ENCODE data around the gene GRM7.

GRM7 gene

DNA sequence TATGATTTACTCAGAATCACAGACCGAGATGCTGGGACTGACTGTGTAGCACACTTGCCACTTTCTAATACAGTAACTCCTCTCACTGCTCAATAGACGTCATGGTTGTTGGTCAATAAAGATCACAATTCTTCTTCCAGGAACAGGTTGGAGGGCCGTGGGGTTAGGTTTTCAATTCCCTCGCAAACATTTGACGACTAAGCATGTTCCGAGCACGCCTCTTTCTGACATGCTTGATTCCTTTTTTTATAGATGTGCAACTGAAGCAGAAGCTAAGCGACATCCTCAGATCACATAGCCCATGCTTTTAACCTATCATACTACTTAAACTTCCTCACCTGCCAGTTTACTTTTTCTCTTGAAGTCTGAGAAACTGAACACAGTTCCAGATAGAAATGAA lies 61.0 kb downstream of the GRM7 start:
- no peak overlapping the region for H3K4me3 ChIP-seq (ENCODE audit: low read depth, low read length)
- no peaks in the 10 kb centered on the region for H3K36me3 ChIP-seq (ENCODE audit: control insufficient read depth in 2 of 2, insufficient read depth in 1 of 2, low read length in 2 of 2)
- ChIA-PET CTCF (no interaction called here), POLR2A (no interaction called here)
- no peaks in the 10 kb centered on the region for H3K9me3 ChIP-seq (ENCODE audit: control insufficient read depth, insufficient read depth, low read depth, low read length)
- no peaks in the 10 kb centered on the region for H3K4me1 ChIP-seq (ENCODE audit: control insufficient read depth, insufficient read depth, low read length)
- H3K27ac ChIP-seq (ENCODE audit: extremely low read depth, low read depth, low read length) = no peak overlapping the region
- no peak for TF ChIP-seq PRDM10 (tag by site-specific recombination; IDR thresholded peaks at IDR 0.05)
- TF ChIP-seq ZNF585B (tag by site-specific recombination; IDR thresholded peaks at IDR 0.05) = no peak
- TF ChIP-seq GLI2 (tag by site-specific recombination; IDR thresholded peaks at IDR 0.05; ENCODE audit: borderline replicate concordance, low read depth) = no peak
- no peak for TF ChIP-seq SETDB1 (IDR thresholded peaks at IDR 0.05; ENCODE audit: insufficient read length, low read length)
- TF ChIP-seq ZNF324 (tag by site-specific recombination; IDR thresholded peaks at IDR 0.05) = no peak
- no peak for TF ChIP-seq BCL11B (tag by site-specific recombination; IDR thresholded peaks at IDR 0.05; ENCODE audit: low read depth)
- no peak for TF ChIP-seq ZBTB7A (tag by site-specific recombination; IDR thresholded peaks at IDR 0.05; ENCODE audit: low read depth)
- TF ChIP-seq ZNF184 (tag by site-specific recombination; IDR thresholded peaks at IDR 0.05) = no peak
- no peak for TF ChIP-seq ZNF433 (tag by site-specific recombination; IDR thresholded peaks at IDR 0.05; ENCODE audit: low read depth)
- TF ChIP-seq ZBTB8A (tag by site-specific recombination; IDR thresholded peaks at IDR 0.05) = no peak
- TF ChIP-seq, protein P1, sequence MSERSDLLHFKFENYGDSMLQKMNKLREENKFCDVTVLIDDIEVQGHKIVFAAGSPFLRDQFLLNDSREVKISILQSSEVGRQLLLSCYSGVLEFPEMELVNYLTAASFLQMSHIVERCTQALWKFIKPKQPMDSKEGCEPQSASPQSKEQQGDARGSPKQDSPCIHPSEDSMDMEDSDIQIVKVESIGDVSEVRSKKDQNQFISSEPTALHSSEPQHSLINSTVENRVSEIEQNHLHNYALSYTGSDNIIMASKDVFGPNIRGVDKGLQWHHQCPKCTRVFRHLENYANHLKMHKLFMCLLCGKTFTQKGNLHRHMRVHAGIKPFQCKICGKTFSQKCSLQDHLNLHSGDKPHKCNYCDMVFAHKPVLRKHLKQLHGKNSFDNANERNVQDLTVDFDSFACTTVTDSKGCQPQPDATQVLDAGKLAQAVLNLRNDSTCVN (tag by site-specific recombination; optimal IDR thresholded peaks at IDR 0.05) = no peak
- TF ChIP-seq ZNF48 (tag by site-specific recombination; IDR thresholded peaks at IDR 0.05) = no peak
- TF ChIP-seq, protein P2, sequence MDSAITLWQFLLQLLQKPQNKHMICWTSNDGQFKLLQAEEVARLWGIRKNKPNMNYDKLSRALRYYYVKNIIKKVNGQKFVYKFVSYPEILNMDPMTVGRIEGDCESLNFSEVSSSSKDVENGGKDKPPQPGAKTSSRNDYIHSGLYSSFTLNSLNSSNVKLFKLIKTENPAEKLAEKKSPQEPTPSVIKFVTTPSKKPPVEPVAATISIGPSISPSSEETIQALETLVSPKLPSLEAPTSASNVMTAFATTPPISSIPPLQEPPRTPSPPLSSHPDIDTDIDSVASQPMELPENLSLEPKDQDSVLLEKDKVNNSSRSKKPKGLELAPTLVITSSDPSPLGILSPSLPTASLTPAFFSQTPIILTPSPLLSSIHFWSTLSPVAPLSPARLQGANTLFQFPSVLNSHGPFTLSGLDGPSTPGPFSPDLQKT (IDR thresholded peaks at IDR 0.05; ENCODE audit: borderline replicate concordance, low read depth, low read length) = no peak
- TF ChIP-seq ZFP69B (tag by site-specific recombination; IDR thresholded peaks at IDR 0.05) = no peak
- no peak for TF ChIP-seq ZNF391 (tag by site-specific recombination; IDR thresholded peaks at IDR 0.05; ENCODE audit: borderline replicate concordance, low read depth)

GRCh38 chr3:6928064-6928463 lies 67.1 kb downstream of the GRM7 start:
- Histone ChIP-seq H3K36me3 (ENCODE audit: control insufficient read depth in 2 of 2, insufficient read depth in 1 of 2, low read length in 2 of 2) (no peaks in the 10 kb centered on the region), H3K27ac (ENCODE audit: extremely low read depth, low read depth, low read length) (no peak overlapping the region), H3K9me3 (ENCODE audit: control insufficient read depth, insufficient read depth, low read depth, low read length) (no peaks in the 10 kb centered on the region), H3K4me3 (ENCODE audit: low read depth, low read length) (no peak overlapping the region), H3K4me1 (ENCODE audit: control insufficient read depth, insufficient read depth, low read length) (no peaks in the 10 kb centered on the region)
- ChIA-PET POLR2A (no interaction called here), CTCF (no interaction called here)
- no peak for TF ChIP-seq YY2 (tag by site-specific recombination; IDR thresholded peaks at IDR 0.05)
- TF ChIP-seq ZFP37 (tag by site-specific recombination; IDR thresholded peaks at IDR 0.05) = no peak
- TF ChIP-seq GLIS2 (tag by site-specific recombination; IDR thresholded peaks at IDR 0.05) = no peak
- TF ChIP-seq, protein P3, sequence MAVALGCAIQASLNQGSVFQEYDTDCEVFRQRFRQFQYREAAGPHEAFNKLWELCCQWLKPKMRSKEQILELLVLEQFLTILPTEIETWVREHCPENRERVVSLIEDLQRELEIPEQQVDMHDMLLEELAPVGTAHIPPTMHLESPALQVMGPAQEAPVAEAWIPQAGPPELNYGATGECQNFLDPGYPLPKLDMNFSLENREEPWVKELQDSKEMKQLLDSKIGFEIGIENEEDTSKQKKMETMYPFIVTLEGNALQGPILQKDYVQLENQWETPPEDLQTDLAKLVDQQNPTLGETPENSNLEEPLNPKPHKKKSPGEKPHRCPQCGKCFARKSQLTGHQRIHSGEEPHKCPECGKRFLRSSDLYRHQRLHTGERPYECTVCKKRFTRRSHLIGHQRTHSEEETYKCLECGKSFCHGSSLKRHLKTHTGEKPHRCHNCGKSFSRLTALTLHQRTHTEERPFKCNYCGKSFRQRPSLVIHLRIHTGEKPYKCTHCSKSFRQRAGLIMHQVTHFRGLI (tag by site-specific recombination; IDR thresholded peaks at IDR 0.05) = no peak
- no peak for TF ChIP-seq SALL2 (tag by site-specific recombination; IDR thresholded peaks at IDR 0.05; ENCODE audit: borderline replicate concordance)
- TF ChIP-seq ZNF335 (tag by site-specific recombination; conservative IDR thresholded peaks at IDR 0.05) = no peak
- TF ChIP-seq GLIS1 (tag by site-specific recombination; IDR thresholded peaks at IDR 0.05) = no peak
- no peak for TF ChIP-seq ZBTB20 (tag by site-specific recombination; IDR thresholded peaks at IDR 0.05)
- TF ChIP-seq SCRT2 (tag by site-specific recombination; IDR thresholded peaks at IDR 0.05) = no peak
- TF ChIP-seq, protein P4, sequence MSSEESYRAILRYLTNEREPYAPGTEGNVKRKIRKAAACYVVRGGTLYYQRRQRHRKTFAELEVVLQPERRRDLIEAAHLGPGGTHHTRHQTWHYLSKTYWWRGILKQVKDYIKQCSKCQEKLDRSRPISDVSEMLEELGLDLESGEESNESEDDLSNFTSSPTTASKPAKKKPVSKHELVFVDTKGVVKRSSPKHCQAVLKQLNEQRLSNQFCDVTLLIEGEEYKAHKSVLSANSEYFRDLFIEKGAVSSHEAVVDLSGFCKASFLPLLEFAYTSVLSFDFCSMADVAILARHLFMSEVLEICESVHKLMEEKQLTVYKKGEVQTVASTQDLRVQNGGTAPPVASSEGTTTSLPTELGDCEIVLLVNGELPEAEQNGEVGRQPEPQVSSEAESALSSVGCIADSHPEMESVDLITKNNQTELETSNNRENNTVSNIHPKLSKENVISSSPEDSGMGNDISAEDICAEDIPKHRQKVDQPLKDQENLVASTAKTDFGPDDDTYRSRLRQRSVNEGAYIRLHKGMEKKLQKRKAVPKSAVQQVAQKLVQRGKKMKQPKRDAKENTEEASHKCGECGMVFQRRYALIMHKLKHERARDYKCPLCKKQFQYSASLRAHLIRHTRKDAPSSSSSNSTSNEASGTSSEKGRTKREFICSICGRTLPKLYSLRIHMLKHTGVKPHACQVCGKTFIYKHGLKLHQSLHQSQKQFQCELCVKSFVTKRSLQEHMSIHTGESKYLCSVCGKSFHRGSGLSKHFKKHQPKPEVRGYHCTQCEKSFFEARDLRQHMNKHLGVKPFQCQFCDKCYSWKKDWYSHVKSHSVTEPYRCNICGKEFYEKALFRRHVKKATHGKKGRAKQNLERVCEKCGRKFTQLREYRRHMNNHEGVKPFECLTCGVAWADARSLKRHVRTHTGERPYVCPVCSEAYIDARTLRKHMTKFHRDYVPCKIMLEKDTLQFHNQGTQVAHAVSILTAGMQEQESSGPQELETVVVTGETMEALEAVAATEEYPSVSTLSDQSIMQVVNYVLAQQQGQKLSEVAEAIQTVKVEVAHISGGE (tag by site-specific recombination; conservative IDR thresholded peaks at IDR 0.05; ENCODE audit: low read depth) = no peak
